Lung (tissue), 12 donors: Measurements from ENCODE around the gene CATSPERE. TPM values are rescaled to one million over a fixed set of nuclear protein-coding genes. Genes with fewer than 3 reads are reported as not detected.

Experiments used
- ATAC-seq: fragments of 200-7000 bp; cut with Tn5 transposase; one replicate; pipeline ENCODE4 v1.9.1; 2020; ENCODE audit warnings: moderate number of reproducible peaks; ENCODE audit not compliant: insufficient read depth, low FRiP score
- DNase-seq, 3 donors: peaks; one replicate each; pipeline ENCODE4 v3.0.0-alpha.2; 2013 to 2017
- H3K27ac ChIP-seq, 2 donors: one replicate each; pipeline ENCODE4 v1.5.1; 2013; ENCODE audit warnings: mild to moderate bottlenecking in 2 of 2, moderate library complexity in 2 of 2, control low read depth in 1 of 2, inconsistent platforms in 1 of 2, low read depth in 1 of 2, low read length in 1 of 2
- H3K27me3 ChIP-seq, 3 donors: one replicate each; pipeline ENCODE4 v1.5.1; 2013; ENCODE audit warnings: low read length in 2 of 3; ENCODE audit not compliant: control insufficient read depth in 3 of 3, insufficient read depth in 3 of 3
- H3K36me3 ChIP-seq, 4 donors: one replicate each; pipeline ENCODE4 v1.5.1; 2013; ENCODE audit warnings: low read length in 4 of 4, mild to moderate bottlenecking in 1 of 4, moderate library complexity in 1 of 4; ENCODE audit not compliant: control insufficient read depth in 4 of 4, insufficient read depth in 4 of 4
- H3K4me1 ChIP-seq, 5 donors: one replicate each; pipeline ENCODE4 v1.5.1; 2013; ENCODE audit warnings: low read length in 5 of 5, mild to moderate bottlenecking in 2 of 5, moderate library complexity in 1 of 5; ENCODE audit not compliant: control insufficient read depth in 5 of 5, insufficient read depth in 5 of 5
- H3K4me3 ChIP-seq: one replicate; pipeline ENCODE4 v1.5.1; 2013; ENCODE audit warnings: mild to moderate bottlenecking, control low read depth, moderate library complexity
- H3K9ac ChIP-seq, 2 donors: one replicate each; pipeline ENCODE4 v1.5.1; 2013; ENCODE audit warnings: low read length in 2 of 2, control low read depth in 1 of 2; ENCODE audit not compliant: insufficient read depth in 1 of 2
- H3K9me3 ChIP-seq, 4 donors: one replicate each; pipeline ENCODE4 v1.5.1; 2013; ENCODE audit warnings: low read length in 3 of 4, mild to moderate bottlenecking in 1 of 4, moderate library complexity in 1 of 4; ENCODE audit not compliant: control insufficient read depth in 4 of 4, insufficient read depth in 3 of 4
- WGBS, 2 donors: extraction: QIAGEN DNeasy Blood & Tissue Kit; methylation state at CpG; one replicate each; pipeline ENCODE4 v1.1.7; 2013; 5-methylcytosine and 5-hydroxymethylcytosine counted together
- polyA plus RNA-seq, 2 donors: library from polyadenylated mRNA; stranded (reverse); fragments of 200-250 nt; gene quantifications; one replicate each; pipeline ENCODE4 v1.2.1, GENCODE V29; 2013
- total RNA-seq, 2 donors: library from RNA; depleted of rRNA in 1 of 2; stranded (reverse); fragments of >200 nt in 1 of 2; gene quantifications; one replicate each; pipeline ENCODE4 v1.2.1, GENCODE V29; 2014 to 2021
- TF ChIP-seq, protein P1 (sequence below): IDR thresholded peaks from 2 replicates; pipeline ENCODE4 v1.5.1; 2012; ENCODE audit warnings: mild to moderate bottlenecking; ENCODE audit errors: control extremely low read depth, extremely low read depth
- donor health status: control.
- donor health status: control.
- donor health status: Bipolar disorder and iron deficiency.
- donor health status: healthy.
- donor health status: DM: yes; HTN: yes; CAD: no.

CATSPERE gene
- total and polyA plus RNA-seq, 4 donors = 0.30 to 2.7 (median 1.4) TPM

DNA sequence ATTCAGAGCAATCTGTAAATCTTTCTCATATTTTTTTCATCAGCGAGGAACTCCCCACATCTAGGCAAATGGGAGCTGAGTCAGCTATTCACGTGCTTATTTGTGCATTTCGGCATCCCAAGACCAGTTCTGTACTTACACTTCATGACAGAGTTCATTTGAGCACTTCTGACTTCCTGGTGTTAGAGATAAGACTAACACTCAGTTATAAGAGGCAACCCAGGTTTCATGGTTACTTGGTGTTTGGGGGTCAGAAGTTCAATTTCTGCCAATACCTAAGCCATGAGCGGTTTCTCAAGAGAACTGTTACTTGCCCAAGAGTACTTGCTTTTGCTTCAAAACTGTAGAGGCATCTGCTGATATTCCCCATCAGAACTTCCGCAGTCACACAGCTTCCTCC lies 167.7 kb downstream of the CATSPERE start:
- 67 to 74% methylated on average over 5 of the region's 5 CpGs for WGBS, 2 donors
- Histone ChIP-seq H3K4me1 (peaks cover 0 to 7% (median 0%) of the 10 kb centered on the region in 5 donors), H3K4me3 (no peak overlapping the region), H3K27ac (no peak overlapping the region), H3K27me3 (no peaks in the 10 kb centered on the region), H3K9ac (no peak overlapping the region), H3K9me3 (no peaks in the 10 kb centered on the region), H3K36me3 (no peaks in the 10 kb centered on the region)
- TF ChIP-seq, protein P1, sequence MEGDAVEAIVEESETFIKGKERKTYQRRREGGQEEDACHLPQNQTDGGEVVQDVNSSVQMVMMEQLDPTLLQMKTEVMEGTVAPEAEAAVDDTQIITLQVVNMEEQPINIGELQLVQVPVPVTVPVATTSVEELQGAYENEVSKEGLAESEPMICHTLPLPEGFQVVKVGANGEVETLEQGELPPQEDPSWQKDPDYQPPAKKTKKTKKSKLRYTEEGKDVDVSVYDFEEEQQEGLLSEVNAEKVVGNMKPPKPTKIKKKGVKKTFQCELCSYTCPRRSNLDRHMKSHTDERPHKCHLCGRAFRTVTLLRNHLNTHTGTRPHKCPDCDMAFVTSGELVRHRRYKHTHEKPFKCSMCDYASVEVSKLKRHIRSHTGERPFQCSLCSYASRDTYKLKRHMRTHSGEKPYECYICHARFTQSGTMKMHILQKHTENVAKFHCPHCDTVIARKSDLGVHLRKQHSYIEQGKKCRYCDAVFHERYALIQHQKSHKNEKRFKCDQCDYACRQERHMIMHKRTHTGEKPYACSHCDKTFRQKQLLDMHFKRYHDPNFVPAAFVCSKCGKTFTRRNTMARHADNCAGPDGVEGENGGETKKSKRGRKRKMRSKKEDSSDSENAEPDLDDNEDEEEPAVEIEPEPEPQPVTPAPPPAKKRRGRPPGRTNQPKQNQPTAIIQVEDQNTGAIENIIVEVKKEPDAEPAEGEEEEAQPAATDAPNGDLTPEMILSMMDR = no peak
- peak; percentile 79 for ATAC-seq
- peak in 2 of 3 donors; percentile 18 to 67 for DNase-seq

DNA sequence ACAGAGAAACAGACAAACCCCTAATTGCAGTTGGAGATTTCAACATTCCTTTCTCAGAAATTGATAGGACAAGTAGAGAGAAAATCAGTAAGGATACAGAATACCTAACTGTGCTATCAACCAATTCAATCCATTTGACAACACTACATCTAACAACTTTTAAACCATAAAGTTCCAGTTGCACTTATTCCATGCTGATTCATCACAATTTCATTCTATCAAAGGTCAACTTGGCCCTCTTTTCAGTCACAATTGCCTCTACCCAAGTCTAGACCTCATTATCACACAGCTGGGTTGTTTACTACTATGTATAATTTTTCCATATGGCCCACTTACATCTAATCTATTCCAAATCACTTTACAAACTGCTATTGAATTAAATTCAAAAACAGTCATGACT lies 172.1 kb downstream of the CATSPERE start:
- Histone ChIP-seq H3K36me3 (no peaks in the 10 kb centered on the region), H3K4me3 (no peak overlapping the region), H3K9ac (no peak overlapping the region), H3K4me1 (peaks cover 0 to 7% (median 0%) of the 10 kb centered on the region in 5 donors), H3K27ac (no peak overlapping the region), H3K27me3 (no peaks in the 10 kb centered on the region), H3K9me3 (no peaks in the 10 kb centered on the region)
- DNase-seq (no peak), ATAC-seq (no peak)
- TF ChIP-seq, protein P1 = no peak

DNA sequence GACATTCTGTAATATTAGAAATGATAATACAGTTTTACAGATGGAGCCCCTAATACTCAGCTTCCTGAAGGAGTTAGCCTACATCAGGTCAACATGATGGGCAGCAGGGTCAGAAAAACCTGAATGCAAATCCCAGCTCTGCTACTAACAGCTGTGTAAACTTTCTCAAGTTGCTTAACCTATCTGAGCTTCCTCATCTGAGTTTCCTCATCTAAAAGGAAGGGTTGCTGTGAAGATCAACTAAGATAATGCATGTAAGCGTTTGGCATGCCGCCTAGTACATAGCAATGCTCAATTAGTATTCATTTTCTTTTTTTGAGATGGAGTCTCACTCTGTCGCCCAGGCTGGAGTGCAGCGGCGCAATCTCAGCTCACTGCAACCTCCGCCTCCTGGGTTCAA lies 173.5 kb downstream of the CATSPERE start:
- DNase-seq (no peak), ATAC-seq (no peak)
- H3K9me3 ChIP-seq = no peaks in the 10 kb centered on the region
- no peaks in the 10 kb centered on the region for H3K27me3 ChIP-seq
- TF ChIP-seq, protein P1 = no peak
- H3K36me3 ChIP-seq = no peaks in the 10 kb centered on the region
- WGBS, 2 donors = 89 to 91% methylated on average over 6 of the region's 6 CpGs
- peaks cover 0 to 1% (median 0%) of the 10 kb centered on the region in 5 donors for H3K4me1 ChIP-seq
- H3K4me3 ChIP-seq = no peak overlapping the region
- no peak overlapping the region for H3K27ac ChIP-seq
- no peak overlapping the region for H3K9ac ChIP-seq

DNA sequence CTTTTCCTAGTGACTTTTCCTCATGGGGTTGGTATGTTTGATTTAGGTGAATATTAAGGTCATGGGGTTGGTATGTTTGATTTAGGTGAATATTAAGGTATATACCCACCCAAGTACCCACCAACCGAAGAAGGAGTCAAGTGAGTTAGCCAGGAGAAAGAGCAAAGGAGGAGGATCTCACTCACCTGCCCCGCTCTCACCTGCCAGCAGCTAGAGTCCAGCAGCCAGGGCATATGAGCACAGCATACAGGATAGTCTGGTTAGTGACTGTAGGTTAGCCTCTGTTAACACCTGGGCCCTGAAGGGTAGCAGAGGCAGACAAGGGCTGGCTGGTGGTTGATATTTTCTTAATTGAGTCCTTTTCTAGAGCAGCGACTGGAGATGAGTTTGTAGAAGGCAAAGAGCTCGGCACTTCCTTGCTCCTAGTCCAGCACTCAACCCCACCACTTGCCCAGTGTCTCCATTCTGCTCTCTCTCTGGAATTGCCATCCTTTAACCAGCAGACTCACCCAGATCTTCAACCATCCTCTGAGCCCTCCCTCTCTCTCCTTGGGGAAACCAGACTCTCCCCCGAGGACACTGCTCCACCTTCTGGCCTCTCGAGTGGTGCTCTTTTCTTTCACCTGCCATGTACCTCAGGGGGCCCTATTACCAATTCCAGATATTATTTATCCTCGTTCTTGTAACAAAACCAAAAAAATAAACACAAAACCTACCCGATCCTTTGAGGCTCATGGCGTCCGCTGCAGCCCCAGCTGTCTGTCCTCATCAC lies 175.6 kb downstream of the CATSPERE start:
- H3K9me3 ChIP-seq = no peaks in the 10 kb centered on the region
- H3K4me1 ChIP-seq = peaks cover 0 to 1% (median 0%) of the 10 kb centered on the region in 5 donors
- DNase-seq (no peak), ATAC-seq (no peak)
- TF ChIP-seq, protein P1 = no peak
- H3K4me3 ChIP-seq = no peak overlapping the region
- no peaks in the 10 kb centered on the region for H3K36me3 ChIP-seq
- no peak overlapping the region for H3K27ac ChIP-seq
- H3K9ac ChIP-seq = no peak overlapping the region
- 88 to 89% methylated on average over 10 of the region's 10 CpGs for WGBS, 2 donors
- no peaks in the 10 kb centered on the region for H3K27me3 ChIP-seq
